GM23338 (cell line): ENCODE results near the gene ITGAL. TPM values are rescaled to one million over a fixed set of nuclear protein-coding genes. Genes with fewer than 3 reads are reported as not detected.

ENCODE experiments used
- ATAC-seq: fragments of 200-7000 bp; cut with Tn5 transposase; 3 replicates; pipeline ENCODE4 v1.9.1; 2020
- DNase-seq: peaks from one replicate; pipeline ENCODE4 v3.0.0-alpha.2; 2015; ENCODE audit warnings: low spot score
- H2AFZ ChIP-seq: fragments of 200-600 bp; sonication (generic); 2 replicates; pipeline ENCODE4 v1.8.0; 2016; ENCODE audit warnings: antibody characterized with exemption, mild to moderate bottlenecking, moderate library complexity
- H3F3A ChIP-seq: fragments of 200-600 bp; sonication (generic); replicated peaks from 2 replicates; pipeline ENCODE4 v1.8.0; 2017; ENCODE audit warnings: antibody characterized with exemption, mixed run types, low read depth
- H3K27ac ChIP-seq: fragments of 200-600 bp; sonication (generic); 2 replicates; pipeline ENCODE4 v1.6.1; 2016; ENCODE audit warnings: low read depth
- H3K27me3 ChIP-seq: fragments of 200-600 bp; sonication (generic); 2 replicates; pipeline ENCODE4 v1.8.0; 2016; ENCODE audit warnings: mild to moderate bottlenecking, mixed run types, moderate library complexity; ENCODE audit not compliant: insufficient read depth
- H3K36me3 ChIP-seq: fragments of 200-600 bp; sonication (generic); 2 replicates; pipeline ENCODE4 v1.8.0; 2016; ENCODE audit warnings: mild to moderate bottlenecking; ENCODE audit not compliant: insufficient read depth
- H3K4me1 ChIP-seq: fragments of 200-600 bp; sonication (generic); 2 replicates; pipeline ENCODE4 v1.8.0; 2016; ENCODE audit warnings: mild to moderate bottlenecking, moderate library complexity; ENCODE audit not compliant: insufficient read depth
- H3K4me2 ChIP-seq: fragments of 200-600 bp; sonication (generic); 2 replicates; pipeline ENCODE4 v1.7.1; 2017; ENCODE audit warnings: mixed run types
- H3K4me3 ChIP-seq: fragments of 200-600 bp; sonication (generic); 2 replicates; pipeline ENCODE4 v1.6.1; 2016; ENCODE audit warnings: mixed run types
- H3K79me2 ChIP-seq: fragments of 200-600 bp; sonication (generic); replicated peaks from 2 replicates; pipeline ENCODE4 v1.8.0; 2017; ENCODE audit warnings: mild to moderate bottlenecking; ENCODE audit not compliant: insufficient read depth
- H3K9me2 ChIP-seq: fragments of 200-600 bp; sonication (generic); 2 replicates; pipeline ENCODE4 v1.8.0; 2017; ENCODE audit not compliant: insufficient read depth
- H4K20me1 ChIP-seq: fragments of 200-600 bp; sonication (generic); replicated peaks from 2 replicates; pipeline ENCODE4 v1.8.0; 2017; ENCODE audit warnings: mild to moderate bottlenecking; ENCODE audit not compliant: insufficient read depth
- H3K27ac Mint-ChIP-seq: 2 replicates; pipeline ENCODE4 v1.8.0; 2020; ENCODE audit warnings: inconsistent platforms, mild to moderate bottlenecking, moderate library complexity, mixed read lengths
- H3K27me3 Mint-ChIP-seq: 3 replicates; pipeline ENCODE4 v1.8.0; 2022; ENCODE audit warnings: low read depth, mild to moderate bottlenecking, moderate library complexity, mixed read lengths, inconsistent platforms; ENCODE audit not compliant: insufficient read depth, poor library complexity
- H3K36me3 Mint-ChIP-seq: 3 replicates; pipeline ENCODE4 v1.8.0; 2021; ENCODE audit warnings: low read depth, mild to moderate bottlenecking, inconsistent platforms, moderate library complexity, mixed read lengths
- H3K4me1 Mint-ChIP-seq: 3 replicates; pipeline ENCODE4 v1.8.0; 2020; ENCODE audit warnings: mild to moderate bottlenecking, inconsistent platforms, mixed read lengths
- H3K4me3 Mint-ChIP-seq: 3 replicates; pipeline ENCODE4 v1.8.0; 2021; ENCODE audit warnings: moderate library complexity, mild to moderate bottlenecking, inconsistent platforms, mixed read lengths
- H3K9me3 Mint-ChIP-seq: 3 replicates; pipeline ENCODE4 v1.8.0; 2020; ENCODE audit warnings: moderate library complexity, mild to moderate bottlenecking, inconsistent platforms, mixed read lengths
- CREB1 ChIP-seq: fragments of 250-450 bp; sonication (Bioruptor Pico); IDR thresholded peaks from 2 replicates; pipeline ENCODE4 v1.5.0; 2020; ENCODE audit warnings: low read depth, mild to moderate bottlenecking, moderate library complexity
- EZH2 ChIP-seq: fragments of 200-600 bp; sonication (generic); IDR thresholded peaks from one replicate; pipeline ENCODE4 v1.8.0; 2017; ENCODE audit warnings: antibody characterized with exemption, mild to moderate bottlenecking, low read depth; ENCODE audit not compliant: unreplicated experiment
- EZH2phosphoT487 ChIP-seq: fragments of 200-600 bp; sonication (generic); IDR thresholded peaks from one replicate; pipeline ENCODE4 v1.8.1; 2018; ENCODE audit warnings: antibody characterized with exemption; ENCODE audit not compliant: unreplicated experiment
- JUNB ChIP-seq: IDR thresholded peaks from one replicate; pipeline ENCODE4 v1.6.1; 2016; ENCODE audit warnings: antibody characterized with exemption; ENCODE audit not compliant: unreplicated experiment
- NANOG ChIP-seq: IDR thresholded peaks from 2 replicates; pipeline ENCODE4 v1.6.1; 2016; ENCODE audit warnings: antibody characterized with exemption, borderline replicate concordance
- POLR2AphosphoS5 ChIP-seq: IDR thresholded peaks from 2 replicates; pipeline ENCODE4 v1.6.1; 2016; ENCODE audit warnings: antibody characterized with exemption, low read depth
- STAT1 ChIP-seq: IDR thresholded peaks from one replicate; pipeline ENCODE4 v1.6.1; 2016; ENCODE audit warnings: antibody characterized with exemption; ENCODE audit not compliant: unreplicated experiment
- ZNF114 ChIP-seq: fragments of 250-450 bp; sonication (Bioruptor Pico); IDR thresholded peaks from 2 replicates; pipeline ENCODE4 v1.5.0; 2020; ENCODE audit warnings: mild to moderate bottlenecking, moderate library complexity
- ZNF331 ChIP-seq: fragments of 250-450 bp; sonication (Bioruptor Pico); IDR thresholded peaks from 2 replicates; pipeline ENCODE4 v1.5.0; 2020; ENCODE audit warnings: low read depth, mild to moderate bottlenecking, moderate library complexity
- polyA plus RNA-seq: library from polyadenylated mRNA; unstranded; fragments of >200 nt; fragmentation: Nextera tagmentation; extraction: Ambion mirVana; gene quantifications from 2 replicates; pipeline ENCODE4 v1.2.1, GENCODE V29; 2016
- total RNA-seq: library from RNA; depleted of rRNA; stranded (reverse); fragments of >200 nt; shearing (Covaris generic); gene quantifications from 2 replicates; pipeline ENCODE4 v1.2.3, GENCODE V29; 2014
- TF ChIP-seq, protein P1 (sequence below), 2 experiments: fragments of 200-600 bp in 1 of 2; sonication (generic) in 1 of 2; conservative IDR thresholded peaks; 2 replicates each; pipeline versions ENCODE4 v1.5.1 to v1.6.1; 2016 to 2017; ENCODE audit warnings: antibody characterized with exemption in 2 of 2, low read depth in 2 of 2, mild to moderate bottlenecking in 2 of 2, moderate library complexity in 1 of 2
- TF ChIP-seq, protein P2 (sequence below): IDR thresholded peaks from one replicate; pipeline ENCODE4 v1.6.1; 2018; ENCODE audit warnings: antibody characterized with exemption; ENCODE audit not compliant: unreplicated experiment
- TF ChIP-seq, protein P3 (sequence below): IDR thresholded peaks from 2 replicates; pipeline ENCODE4 v1.6.1; 2016; ENCODE audit warnings: antibody characterized with exemption
- TF ChIP-seq, protein P4 (sequence below): fragments of 250-450 bp; sonication (Bioruptor Pico); IDR thresholded peaks from 2 replicates; pipeline ENCODE4 v1.5.0; 2020; ENCODE audit warnings: mild to moderate bottlenecking, moderate library complexity

Gene ITGAL
- total and polyA plus RNA-seq, 2 experiments from 2014 or later = 0.05 to 0.07 TPM

DNA sequence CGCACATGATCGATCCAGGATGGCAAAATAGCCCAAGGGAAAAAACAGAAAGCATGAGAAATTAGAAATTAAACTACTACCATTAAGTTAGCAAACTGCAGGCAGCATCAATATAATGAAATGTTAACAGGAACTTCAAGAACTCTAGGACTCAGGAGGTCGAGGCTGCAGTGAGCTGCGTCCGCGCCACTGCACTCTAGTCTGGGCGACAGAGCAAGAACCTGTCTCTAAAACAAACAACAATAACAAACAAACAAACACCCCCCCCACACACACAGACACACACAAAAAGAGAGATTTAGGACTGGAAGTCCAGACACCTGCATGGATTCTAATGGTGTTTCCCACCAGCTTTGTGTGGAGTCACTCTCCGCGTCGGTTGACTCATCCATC lies 26.3 kb upstream of the ITGAL start:
- Mint-ChIP-seq H3K27me3 (peaks cover 13% of the 10 kb centered on the region), H3K36me3 (peaks cover 26% of the 10 kb centered on the region), H3K27ac (peak overlapping the region; percentile 88), H3K9me3 (peaks cover 19% of the 10 kb centered on the region; the same call in 2 of the 3 replicates), H3K4me3 (peak overlapping the region; percentile 77), H3K4me1 (peaks cover 25% of the 10 kb centered on the region)
- H3K27me3 ChIP-seq = no peaks in the 10 kb centered on the region
- peak overlapping the region; percentile 84 for H3K4me2 ChIP-seq
- H3K9me2 ChIP-seq = peaks cover 7% of the 10 kb centered on the region
- peaks cover 8% of the 10 kb centered on the region for H4K20me1 ChIP-seq
- no peak overlapping the region for H3K27ac ChIP-seq
- no peak for ATAC-seq
- peaks cover 13% of the 10 kb centered on the region for H3K79me2 ChIP-seq
- H3K4me3 ChIP-seq = peak overlapping the region; percentile 77
- H3F3A ChIP-seq = peaks cover 6% of the 10 kb centered on the region; the same call in 1 of the 2 replicates
- TF ChIP-seq, protein P1, sequence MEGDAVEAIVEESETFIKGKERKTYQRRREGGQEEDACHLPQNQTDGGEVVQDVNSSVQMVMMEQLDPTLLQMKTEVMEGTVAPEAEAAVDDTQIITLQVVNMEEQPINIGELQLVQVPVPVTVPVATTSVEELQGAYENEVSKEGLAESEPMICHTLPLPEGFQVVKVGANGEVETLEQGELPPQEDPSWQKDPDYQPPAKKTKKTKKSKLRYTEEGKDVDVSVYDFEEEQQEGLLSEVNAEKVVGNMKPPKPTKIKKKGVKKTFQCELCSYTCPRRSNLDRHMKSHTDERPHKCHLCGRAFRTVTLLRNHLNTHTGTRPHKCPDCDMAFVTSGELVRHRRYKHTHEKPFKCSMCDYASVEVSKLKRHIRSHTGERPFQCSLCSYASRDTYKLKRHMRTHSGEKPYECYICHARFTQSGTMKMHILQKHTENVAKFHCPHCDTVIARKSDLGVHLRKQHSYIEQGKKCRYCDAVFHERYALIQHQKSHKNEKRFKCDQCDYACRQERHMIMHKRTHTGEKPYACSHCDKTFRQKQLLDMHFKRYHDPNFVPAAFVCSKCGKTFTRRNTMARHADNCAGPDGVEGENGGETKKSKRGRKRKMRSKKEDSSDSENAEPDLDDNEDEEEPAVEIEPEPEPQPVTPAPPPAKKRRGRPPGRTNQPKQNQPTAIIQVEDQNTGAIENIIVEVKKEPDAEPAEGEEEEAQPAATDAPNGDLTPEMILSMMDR (conservative IDR thresholded peaks at IDR 0.05; ENCODE audit: low read depth in 2 of 2) = no peak
- TF ChIP-seq, protein P2, sequence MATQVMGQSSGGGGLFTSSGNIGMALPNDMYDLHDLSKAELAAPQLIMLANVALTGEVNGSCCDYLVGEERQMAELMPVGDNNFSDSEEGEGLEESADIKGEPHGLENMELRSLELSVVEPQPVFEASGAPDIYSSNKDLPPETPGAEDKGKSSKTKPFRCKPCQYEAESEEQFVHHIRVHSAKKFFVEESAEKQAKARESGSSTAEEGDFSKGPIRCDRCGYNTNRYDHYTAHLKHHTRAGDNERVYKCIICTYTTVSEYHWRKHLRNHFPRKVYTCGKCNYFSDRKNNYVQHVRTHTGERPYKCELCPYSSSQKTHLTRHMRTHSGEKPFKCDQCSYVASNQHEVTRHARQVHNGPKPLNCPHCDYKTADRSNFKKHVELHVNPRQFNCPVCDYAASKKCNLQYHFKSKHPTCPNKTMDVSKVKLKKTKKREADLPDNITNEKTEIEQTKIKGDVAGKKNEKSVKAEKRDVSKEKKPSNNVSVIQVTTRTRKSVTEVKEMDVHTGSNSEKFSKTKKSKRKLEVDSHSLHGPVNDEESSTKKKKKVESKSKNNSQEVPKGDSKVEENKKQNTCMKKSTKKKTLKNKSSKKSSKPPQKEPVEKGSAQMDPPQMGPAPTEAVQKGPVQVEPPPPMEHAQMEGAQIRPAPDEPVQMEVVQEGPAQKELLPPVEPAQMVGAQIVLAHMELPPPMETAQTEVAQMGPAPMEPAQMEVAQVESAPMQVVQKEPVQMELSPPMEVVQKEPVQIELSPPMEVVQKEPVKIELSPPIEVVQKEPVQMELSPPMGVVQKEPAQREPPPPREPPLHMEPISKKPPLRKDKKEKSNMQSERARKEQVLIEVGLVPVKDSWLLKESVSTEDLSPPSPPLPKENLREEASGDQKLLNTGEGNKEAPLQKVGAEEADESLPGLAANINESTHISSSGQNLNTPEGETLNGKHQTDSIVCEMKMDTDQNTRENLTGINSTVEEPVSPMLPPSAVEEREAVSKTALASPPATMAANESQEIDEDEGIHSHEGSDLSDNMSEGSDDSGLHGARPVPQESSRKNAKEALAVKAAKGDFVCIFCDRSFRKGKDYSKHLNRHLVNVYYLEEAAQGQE = no peak
- TF ChIP-seq, protein P3, sequence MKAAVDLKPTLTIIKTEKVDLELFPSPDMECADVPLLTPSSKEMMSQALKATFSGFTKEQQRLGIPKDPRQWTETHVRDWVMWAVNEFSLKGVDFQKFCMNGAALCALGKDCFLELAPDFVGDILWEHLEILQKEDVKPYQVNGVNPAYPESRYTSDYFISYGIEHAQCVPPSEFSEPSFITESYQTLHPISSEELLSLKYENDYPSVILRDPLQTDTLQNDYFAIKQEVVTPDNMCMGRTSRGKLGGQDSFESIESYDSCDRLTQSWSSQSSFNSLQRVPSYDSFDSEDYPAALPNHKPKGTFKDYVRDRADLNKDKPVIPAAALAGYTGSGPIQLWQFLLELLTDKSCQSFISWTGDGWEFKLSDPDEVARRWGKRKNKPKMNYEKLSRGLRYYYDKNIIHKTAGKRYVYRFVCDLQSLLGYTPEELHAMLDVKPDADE = no peak
- TF ChIP-seq EZH2 = no peak
- no peak for TF ChIP-seq STAT1
- TF ChIP-seq ZNF114 (CRISPR knock-in tag) = no peak
- TF ChIP-seq POLR2AphosphoS5 = no peak
- TF ChIP-seq NANOG = no peak
- TF ChIP-seq CREB1 (CRISPR knock-in tag) = no peak
- TF ChIP-seq ZNF331 (CRISPR knock-in tag) = no peak
- no peak for TF ChIP-seq JUNB
- TF ChIP-seq, protein P4, sequence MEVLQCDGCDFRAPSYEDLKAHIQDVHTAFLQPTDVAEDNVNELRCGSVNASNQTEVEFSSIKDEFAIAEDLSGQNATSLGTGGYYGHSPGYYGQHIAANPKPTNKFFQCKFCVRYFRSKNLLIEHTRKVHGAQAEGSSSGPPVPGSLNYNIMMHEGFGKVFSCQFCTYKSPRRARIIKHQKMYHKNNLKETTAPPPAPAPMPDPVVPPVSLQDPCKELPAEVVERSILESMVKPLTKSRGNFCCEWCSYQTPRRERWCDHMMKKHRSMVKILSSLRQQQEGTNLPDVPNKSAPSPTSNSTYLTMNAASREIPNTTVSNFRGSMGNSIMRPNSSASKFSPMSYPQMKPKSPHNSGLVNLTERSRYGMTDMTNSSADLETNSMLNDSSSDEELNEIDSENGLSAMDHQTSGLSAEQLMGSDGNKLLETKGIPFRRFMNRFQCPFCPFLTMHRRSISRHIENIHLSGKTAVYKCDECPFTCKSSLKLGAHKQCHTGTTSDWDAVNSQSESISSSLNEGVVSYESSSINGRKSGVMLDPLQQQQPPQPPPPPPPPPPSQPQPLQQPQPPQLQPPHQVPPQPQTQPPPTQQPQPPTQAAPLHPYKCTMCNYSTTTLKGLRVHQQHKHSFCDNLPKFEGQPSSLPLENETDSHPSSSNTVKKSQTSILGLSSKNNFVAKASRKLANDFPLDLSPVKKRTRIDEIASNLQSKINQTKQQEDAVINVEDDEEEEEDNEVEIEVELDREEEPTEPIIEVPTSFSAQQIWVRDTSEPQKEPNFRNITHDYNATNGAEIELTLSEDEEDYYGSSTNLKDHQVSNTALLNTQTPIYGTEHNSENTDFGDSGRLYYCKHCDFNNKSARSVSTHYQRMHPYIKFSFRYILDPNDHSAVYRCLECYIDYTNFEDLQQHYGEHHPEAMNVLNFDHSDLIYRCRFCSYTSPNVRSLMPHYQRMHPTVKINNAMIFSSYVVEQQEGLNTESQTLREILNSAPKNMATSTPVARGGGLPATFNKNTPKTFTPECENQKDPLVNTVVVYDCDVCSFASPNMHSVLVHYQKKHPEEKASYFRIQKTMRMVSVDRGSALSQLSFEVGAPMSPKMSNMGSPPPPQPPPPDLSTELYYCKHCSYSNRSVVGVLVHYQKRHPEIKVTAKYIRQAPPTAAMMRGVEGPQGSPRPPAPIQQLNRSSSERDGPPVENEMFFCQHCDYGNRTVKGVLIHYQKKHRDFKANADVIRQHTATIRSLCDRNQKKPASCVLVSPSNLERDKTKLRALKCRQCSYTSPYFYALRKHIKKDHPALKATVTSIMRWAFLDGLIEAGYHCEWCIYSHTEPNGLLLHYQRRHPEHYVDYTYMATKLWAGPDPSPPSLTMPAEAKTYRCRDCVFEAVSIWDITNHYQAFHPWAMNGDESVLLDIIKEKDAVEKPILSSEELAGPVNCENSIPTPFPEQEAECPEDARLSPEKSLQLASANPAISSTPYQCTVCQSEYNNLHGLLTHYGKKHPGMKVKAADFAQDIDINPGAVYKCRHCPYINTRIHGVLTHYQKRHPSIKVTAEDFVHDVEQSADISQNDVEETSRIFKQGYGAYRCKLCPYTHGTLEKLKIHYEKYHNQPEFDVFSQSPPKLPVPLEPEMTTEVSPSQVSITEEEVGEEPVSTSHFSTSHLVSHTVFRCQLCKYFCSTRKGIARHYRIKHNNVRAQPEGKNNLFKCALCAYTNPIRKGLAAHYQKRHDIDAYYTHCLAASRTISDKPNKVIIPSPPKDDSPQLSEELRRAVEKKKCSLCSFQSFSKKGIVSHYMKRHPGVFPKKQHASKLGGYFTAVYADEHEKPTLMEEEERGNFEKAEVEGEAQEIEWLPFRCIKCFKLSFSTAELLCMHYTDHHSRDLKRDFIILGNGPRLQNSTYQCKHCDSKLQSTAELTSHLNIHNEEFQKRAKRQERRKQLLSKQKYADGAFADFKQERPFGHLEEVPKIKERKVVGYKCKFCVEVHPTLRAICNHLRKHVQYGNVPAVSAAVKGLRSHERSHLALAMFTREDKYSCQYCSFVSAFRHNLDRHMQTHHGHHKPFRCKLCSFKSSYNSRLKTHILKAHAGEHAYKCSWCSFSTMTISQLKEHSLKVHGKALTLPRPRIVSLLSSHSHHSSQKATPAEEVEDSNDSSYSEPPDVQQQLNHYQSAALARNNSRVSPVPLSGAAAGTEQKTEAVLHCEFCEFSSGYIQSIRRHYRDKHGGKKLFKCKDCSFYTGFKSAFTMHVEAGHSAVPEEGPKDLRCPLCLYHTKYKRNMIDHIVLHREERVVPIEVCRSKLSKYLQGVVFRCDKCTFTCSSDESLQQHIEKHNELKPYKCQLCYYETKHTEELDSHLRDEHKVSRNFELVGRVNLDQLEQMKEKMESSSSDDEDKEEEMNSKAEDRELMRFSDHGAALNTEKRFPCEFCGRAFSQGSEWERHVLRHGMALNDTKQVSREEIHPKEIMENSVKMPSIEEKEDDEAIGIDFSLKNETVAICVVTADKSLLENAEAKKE (CRISPR knock-in tag) = no peak
- no peak for TF ChIP-seq EZH2phosphoT487
- no peaks in the 10 kb centered on the region for H3K36me3 ChIP-seq
- no peak for DNase-seq
- peaks cover 14% of the 10 kb centered on the region; the same call in 1 of the 2 replicates for H3K4me1 ChIP-seq
- H2AFZ ChIP-seq = peak overlapping the region; percentile 45; the same call in 1 of the 2 replicates
